Suprapubic skin (tissue), 4 donors: ENCODE results near the gene TTF2.

ENCODE experiments used
- POLR2A ChIP-seq, 2 donors: fragments of 450-650 bp; IDR thresholded peaks; one replicate each; pipeline ENCODE4 v1.6.1; 2017; ENCODE audit warnings: antibody characterized with exemption in 2 of 2, mild to moderate bottlenecking in 2 of 2, moderate library complexity in 2 of 2
- POLR2AphosphoS5 ChIP-seq, 3 donors: sonication (generic); formaldehyde crosslinking; IDR thresholded peaks; one replicate each; pipeline ENCODE4 v1.6.1; 2017; ENCODE audit warnings: antibody characterized with exemption in 3 of 3
- TF ChIP-seq, protein P1 (sequence below), 2 donors: fragments of 200-600 bp in 1 of 2; fragments of 450-650 bp in 1 of 2; sonication (generic) in 1 of 2; IDR thresholded peaks; one replicate each; pipeline ENCODE4 v1.5.1; 2016 to 2019; ENCODE audit warnings: antibody characterized with exemption in 2 of 2, mild to moderate bottlenecking in 1 of 2, moderate library complexity in 1 of 2

DNA sequence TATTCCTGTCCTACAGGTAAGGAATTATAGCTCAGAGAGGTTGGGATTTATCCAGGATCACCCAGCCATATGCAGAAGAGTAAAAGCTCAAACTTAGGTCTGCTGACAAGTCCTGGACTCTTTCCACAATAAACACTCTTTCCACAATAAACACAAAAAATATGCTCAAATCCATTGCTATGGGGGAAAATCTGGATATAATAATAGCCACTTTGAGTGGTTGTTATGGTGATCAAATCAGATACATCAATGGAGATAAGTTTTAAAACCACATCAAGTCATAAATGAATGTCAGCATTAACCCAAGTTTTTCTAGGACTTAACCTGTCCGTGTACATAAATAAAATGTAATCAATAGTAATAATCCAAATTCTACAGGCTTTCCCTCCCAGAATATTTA is 22.3 kb upstream of the TTF2 start:
- TF ChIP-seq, protein P1, sequence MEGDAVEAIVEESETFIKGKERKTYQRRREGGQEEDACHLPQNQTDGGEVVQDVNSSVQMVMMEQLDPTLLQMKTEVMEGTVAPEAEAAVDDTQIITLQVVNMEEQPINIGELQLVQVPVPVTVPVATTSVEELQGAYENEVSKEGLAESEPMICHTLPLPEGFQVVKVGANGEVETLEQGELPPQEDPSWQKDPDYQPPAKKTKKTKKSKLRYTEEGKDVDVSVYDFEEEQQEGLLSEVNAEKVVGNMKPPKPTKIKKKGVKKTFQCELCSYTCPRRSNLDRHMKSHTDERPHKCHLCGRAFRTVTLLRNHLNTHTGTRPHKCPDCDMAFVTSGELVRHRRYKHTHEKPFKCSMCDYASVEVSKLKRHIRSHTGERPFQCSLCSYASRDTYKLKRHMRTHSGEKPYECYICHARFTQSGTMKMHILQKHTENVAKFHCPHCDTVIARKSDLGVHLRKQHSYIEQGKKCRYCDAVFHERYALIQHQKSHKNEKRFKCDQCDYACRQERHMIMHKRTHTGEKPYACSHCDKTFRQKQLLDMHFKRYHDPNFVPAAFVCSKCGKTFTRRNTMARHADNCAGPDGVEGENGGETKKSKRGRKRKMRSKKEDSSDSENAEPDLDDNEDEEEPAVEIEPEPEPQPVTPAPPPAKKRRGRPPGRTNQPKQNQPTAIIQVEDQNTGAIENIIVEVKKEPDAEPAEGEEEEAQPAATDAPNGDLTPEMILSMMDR (IDR thresholded peaks at IDR 0.05), result no peak
- no peak for TF ChIP-seq POLR2AphosphoS5 (IDR thresholded peaks at IDR 0.05)
- TF ChIP-seq POLR2A (IDR thresholded peaks at IDR 0.05), result no peak
